GM18511 (cell line): ENCODE results near the gene PROX1.

ENCODE experiments used
- ATAC-seq: cut with Tn5 transposase; IDR thresholded peaks from one replicate; pipeline ENCODE4 v1.9.1; 2021; ENCODE audit warnings: mild to moderate bottlenecking, moderate library complexity; ENCODE audit not compliant: unreplicated experiment

Gene PROX1

GRCh38 chr1:213997038-213997771 is 9.4 kb downstream of the PROX1 start:
- no peak for ATAC-seq

GRCh38 chr1:213997772-213998107 is 10.0 kb downstream of the PROX1 start:
- no peak for ATAC-seq

GRCh38 chr1:213998785-213999184 is 11.0 kb downstream of the PROX1 start:
- ATAC-seq: no peak

- ATAC-seq: no peak
Measured at GRCh38 chr1:213999732-214000131, 12.0 kb downstream of the PROX1 start.

- no peak for ATAC-seq
Measured at GRCh38 chr1:214002060-214002459, 14.3 kb downstream of the PROX1 start.

- ATAC-seq: no peak
Measured at GRCh38 chr1:214002472-214002871, 14.7 kb downstream of the PROX1 start.

- ATAC-seq: no peak
Measured at GRCh38 chr1:214003233-214003632, 15.5 kb downstream of the PROX1 start.

GRCh38 chr1:214004014-214004413 is 16.2 kb downstream of the PROX1 start:
- ATAC-seq: no peak

- no peak for ATAC-seq
Measured at GRCh38 chr1:214004795-214005194, 17.0 kb downstream of the PROX1 start.

- no peak for ATAC-seq
Measured at GRCh38 chr1:214005708-214006107, 17.9 kb downstream of the PROX1 start.

- ATAC-seq: no peak
Measured at GRCh38 chr1:214006845-214007244, 19.1 kb downstream of the PROX1 start.

GRCh38 chr1:214008347-214008746 is 20.6 kb downstream of the PROX1 start:
- no peak for ATAC-seq

- ATAC-seq: no peak
Measured at GRCh38 chr1:214008791-214009422, 21.1 kb downstream of the PROX1 start.

- ATAC-seq: no peak
Measured at GRCh38 chr1:214009423-214010196, 21.8 kb downstream of the PROX1 start.

GRCh38 chr1:214010197-214010573 is 22.4 kb downstream of the PROX1 start:
- no peak for ATAC-seq

GRCh38 chr1:214010717-214011116 is 22.9 kb downstream of the PROX1 start:
- no peak for ATAC-seq

GRCh38 chr1:214012418-214012817 is 24.6 kb downstream of the PROX1 start:
- ATAC-seq: no peak

- no peak for ATAC-seq
Measured at GRCh38 chr1:214013614-214014377, 26.0 kb downstream of the PROX1 start.

- ATAC-seq: no peak
Measured at GRCh38 chr1:214014730-214015129, 27.0 kb downstream of the PROX1 start.

- no peak for ATAC-seq
Measured at GRCh38 chr1:214017191-214017982, 29.6 kb downstream of the PROX1 start.
